Activated effector memory CD4-positive, alpha-beta T cell treated with anti-CD3 and anti-CD28 coated beads, Interleukin-2, amount 50 U/mL, for 16 hours (primary cell): ENCODE results near the gene PGGHG.

Experiments
- DNase-seq: peaks from one replicate; pipeline ENCODE4 v3.0.0-alpha.2; 2020

Gene PGGHG

GRCh38 chr11:288478-289397 lies at the start of gene PGGHG:
TSS of gene PGGHG (plus strand) at chr11:289126. CDS start at chr11:289817, 691 bp downstream.
- peak; percentile 88 for DNase-seq

DNA sequence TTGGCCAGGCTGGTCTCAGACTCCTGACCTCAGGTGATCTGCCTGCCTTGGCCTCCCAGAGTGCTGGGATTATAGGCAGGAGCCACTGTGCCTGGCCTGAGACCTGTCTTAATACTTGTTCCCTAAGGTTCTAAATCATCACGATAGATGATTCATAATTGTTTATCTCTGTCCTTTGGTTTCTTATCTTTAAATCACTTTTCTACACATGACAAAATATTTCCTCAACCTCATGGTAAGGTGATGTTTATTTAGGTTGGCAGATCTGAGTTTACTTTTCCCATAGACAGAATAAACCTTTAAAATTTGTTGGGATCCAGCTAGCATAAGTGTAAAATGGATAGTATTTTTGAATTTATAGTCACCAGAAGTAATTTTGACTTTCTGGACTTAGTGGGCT lies 48.6 kb upstream of the PGGHG start:
- no peak for DNase-seq

GRCh38 chr11:241634-242033 lies 47.3 kb upstream of the PGGHG start:
- DNase-seq: no peak

- DNase-seq: no peak
These were observed 44.5 kb upstream of the PGGHG start for GRCh38 chr11:244376-244775.

DNA sequence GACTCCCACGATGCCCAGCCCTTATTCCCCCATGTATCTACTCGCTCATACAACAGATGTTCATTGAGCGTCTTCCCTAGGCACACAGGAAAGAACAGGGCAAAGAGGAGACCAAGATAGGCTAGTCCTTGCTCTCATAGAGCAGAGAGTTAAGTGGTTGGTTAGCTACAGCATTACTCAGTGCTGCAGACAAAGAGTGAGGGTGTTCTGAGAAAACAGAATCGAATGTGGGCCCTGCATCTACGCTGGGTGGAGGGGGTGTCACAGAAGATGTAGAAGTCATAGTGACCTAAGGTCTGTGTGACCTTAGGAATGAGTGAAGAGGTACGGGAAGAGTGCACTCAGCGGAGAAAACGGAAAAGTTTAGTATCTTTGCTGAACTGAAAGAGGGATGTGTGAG lies 39.9 kb upstream of the PGGHG start:
- no peak for DNase-seq

DNA sequence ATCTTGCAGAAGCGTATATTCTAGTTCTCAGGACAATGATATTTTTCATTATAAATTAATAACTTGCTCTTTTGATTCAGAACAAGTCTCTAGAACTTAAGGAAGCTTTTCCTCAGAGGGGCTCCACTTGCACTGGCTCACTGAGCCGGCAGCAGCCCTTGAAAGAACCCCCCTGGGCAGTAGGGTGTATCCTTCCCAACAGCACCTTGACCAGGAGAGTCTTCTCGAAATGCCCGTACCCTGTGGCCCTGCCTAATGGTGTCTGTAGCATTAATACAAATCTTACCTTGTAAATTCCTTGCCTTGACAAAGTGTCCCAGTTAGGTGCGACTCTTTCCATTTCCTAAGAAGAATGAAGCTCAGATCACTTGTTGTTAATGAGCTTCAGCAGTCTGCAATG lies 38.7 kb upstream of the PGGHG start:
- DNase-seq: no peak

DNA sequence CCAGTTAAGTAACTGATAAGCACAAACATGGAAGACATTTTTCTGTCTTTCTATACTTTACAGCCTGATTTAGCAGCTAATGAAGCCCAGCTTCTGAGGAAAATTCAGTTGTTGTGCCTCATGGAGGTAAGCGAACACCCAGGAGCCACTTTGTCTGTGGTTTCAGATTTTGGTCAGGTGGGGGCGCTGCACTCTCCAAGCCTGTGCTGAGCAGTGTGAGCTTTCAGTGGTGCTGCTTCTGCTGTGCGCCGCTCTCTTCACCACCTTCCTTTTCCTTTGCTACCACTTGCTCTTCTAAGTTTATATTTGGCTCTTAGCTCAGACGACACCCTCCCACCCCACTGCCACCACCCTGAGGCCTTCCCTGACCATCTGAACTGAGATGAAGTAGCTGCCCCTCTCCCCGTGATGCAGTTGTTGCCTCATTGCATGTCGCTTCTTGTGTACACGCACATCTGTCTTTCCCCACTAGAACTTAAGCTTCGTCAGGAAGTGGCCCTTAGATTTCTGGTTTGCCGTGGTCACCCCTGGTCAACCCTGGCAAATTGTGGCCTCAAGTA lies 38.1 kb upstream of the PGGHG start:
- peak; percentile 92 for DNase-seq

GRCh38 chr11:251550-251949 lies 37.4 kb upstream of the PGGHG start:
- DNase-seq: no peak

DNA sequence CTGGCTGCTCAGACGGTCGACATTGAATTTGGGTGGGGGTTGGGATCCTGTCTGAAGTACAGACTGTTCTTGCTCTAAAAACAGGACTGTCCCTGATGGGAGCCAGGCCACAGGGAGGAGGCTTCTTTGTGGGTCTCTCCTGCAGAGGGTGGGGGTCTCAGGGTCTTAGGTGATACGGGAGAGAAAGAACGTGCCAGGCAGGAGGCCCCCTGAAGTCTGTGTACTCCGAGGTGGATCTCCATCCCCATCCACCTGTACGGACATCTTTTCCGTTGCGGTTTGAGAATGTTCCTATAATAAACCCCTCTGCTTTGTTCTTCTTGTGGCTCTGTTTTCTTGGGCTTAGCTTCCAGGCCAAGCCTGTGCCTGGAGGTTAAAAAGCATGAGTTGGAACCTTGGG lies 36.3 kb upstream of the PGGHG start:
- no peak for DNase-seq

- no peak for DNase-seq
These were observed 35.6 kb upstream of the PGGHG start for GRCh38 chr11:253160-253885.

DNA sequence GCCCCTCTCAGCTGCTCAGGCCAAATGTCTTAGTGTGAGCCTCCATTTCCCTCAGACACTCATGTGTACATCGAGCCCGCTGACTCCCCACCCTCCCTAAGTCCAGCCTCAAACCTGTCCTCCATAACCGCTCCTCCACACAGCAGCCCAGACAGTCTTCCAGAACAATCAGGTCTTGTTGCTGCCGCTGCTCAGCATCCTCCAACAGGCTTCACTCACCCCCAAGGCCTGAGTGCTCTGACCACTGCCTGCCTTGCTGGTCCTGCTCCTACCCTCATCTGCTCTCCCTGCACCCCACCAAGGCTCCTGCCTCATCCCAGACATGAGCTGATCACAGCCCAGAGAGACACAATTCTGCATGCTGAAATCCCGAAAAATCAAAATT lies 35.0 kb upstream of the PGGHG start:
- no peak for DNase-seq

DNA sequence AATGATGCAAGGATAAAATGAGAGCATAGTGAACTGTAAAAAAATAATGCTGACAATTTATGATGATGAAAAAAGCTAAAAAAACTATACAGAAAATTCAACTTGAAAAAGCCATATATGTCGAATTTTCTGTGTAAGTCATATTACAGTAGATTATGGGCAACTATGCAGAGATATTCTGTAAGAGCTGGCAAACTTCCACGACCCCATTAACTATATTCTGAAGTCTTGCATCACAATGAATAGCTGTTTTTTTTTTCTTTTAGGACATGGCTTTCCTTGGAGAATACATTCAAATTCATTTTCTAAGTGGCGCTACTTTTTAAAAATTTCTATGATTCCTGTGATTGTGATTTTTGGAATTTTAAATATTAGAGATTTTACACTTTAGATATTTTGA lies 33.8 kb upstream of the PGGHG start:
- no peak for DNase-seq

DNA sequence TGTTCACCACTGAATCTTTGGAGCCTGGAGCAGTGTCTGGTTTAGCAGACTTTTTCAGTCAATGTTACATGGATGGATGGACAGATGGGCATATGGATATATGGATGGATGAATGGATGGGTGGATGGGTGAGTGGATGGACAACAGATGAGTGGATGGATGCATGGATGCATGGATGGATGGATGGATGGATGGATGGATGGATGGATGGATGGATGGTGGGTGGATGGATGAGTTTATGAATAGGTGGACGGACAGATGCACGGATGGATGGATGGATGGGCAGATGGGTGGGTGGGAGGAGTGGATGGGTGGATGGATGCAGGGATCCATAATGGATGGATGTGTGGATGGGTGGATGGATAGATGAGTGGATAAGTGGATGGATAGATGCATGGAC lies 33.1 kb upstream of the PGGHG start:
- DNase-seq: no peak

DNA sequence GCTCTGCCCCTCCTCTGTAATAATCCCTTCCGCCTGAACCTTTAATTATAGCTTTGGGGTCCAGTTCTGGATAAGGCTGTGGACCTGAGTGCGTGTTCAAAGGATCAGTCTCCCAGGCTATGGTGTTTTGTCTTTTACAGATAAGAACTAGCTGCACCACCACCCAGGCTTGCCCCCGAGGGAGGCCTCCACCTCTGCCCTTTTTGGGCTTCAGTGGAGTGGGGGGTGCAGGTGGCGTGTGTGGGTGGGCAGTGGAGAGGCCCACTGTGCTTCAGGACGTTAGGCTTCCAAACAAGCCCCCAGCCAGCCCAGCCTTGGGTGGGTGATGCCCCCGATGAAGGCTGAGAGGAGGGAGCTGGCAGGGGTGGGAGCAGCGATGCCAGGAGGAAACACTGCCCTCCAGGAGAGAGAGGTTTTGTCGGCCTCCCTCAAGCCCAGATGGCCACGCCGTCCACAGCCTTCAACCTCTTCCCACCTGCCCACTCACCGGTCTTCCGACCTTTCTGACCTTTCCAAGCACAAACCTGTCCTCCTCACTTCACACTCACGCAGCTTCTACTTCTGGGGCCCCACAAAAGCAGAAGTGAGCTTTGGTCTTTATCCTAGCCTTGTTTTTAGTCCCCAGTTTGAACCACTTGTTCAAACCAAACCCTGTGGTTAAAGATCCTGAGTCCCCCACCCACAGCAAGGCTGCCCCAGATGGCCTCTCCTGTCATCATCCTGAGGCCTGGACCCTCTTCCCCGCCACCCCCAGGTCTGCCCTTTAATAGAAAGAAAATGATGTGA lies 31.8 kb upstream of the PGGHG start:
- no peak for DNase-seq

DNA sequence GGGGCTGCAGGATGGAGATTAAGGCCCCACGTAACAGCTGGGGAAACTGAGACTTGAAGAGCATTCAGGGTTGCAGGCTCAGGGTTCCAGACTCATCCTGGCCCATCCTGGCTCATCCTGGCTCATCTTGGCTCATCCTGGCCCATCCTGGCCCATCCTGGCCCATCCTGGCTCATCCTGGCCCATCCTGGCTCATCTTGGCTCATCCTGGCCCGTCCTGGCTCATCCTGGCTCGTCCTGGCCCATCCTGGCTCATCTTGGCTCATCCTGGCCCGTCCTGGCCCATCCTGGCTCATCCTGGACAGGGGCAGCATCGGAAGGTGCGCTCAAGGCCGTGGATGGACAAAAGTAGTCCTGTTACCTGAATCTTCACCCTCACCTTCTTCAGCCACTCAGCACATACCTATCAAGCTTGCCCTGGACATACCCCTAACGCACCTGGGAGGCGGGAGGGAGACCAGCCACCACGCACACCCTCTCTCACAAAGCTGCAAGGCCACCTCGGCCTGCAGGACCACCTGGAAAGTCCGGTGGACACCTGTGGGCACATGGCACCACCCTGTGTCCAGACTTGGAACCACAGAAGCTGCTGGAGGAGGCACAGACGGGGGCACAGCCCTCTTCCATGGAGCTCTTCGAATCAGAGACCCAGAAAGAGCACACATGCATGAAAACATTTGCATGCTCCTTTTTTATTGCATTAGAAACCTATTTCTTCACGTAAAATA lies 31.0 kb upstream of the PGGHG start:
- no peak for DNase-seq

DNA sequence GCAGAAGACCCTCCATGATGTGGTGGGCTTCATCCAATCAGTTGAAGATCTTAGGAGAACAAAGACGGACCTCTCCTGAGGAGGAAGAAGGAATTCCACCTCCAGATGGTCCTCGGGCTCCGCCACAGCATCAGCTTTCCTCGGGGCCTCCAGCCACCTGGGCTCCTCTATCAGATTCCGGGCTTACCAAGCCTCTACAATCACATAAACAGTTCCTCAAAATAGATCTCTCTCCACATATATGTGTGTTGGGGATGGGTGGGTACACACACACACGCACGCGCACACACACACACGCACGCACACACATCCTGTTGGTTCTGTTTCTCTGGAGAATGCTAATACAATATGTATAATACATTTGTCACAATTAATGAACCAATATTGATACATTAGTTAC lies 29.5 kb upstream of the PGGHG start:
- no peak for DNase-seq

DNA sequence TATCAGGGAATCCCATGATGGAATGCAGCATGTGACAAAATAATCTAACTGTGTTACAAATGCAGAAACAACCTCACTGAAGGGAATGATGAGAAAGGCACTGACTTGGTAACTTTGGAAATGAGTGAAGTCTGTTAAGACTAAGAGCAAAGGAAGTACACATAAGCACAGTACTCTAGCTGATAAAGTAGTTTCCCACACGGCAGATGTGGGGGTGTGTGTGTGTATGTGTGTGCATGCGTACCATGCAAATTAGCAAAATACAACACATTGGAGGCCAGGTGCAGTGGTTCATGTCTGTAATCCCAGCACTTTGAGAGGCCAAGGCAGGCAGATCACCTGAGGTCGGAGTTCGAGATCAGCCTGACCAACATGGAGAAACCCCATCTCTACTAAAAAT lies 27.3 kb upstream of the PGGHG start:
- no peak for DNase-seq

- peak; percentile 76 for DNase-seq
These were observed 22.1 kb upstream of the PGGHG start for GRCh38 chr11:266676-267439.

DNA sequence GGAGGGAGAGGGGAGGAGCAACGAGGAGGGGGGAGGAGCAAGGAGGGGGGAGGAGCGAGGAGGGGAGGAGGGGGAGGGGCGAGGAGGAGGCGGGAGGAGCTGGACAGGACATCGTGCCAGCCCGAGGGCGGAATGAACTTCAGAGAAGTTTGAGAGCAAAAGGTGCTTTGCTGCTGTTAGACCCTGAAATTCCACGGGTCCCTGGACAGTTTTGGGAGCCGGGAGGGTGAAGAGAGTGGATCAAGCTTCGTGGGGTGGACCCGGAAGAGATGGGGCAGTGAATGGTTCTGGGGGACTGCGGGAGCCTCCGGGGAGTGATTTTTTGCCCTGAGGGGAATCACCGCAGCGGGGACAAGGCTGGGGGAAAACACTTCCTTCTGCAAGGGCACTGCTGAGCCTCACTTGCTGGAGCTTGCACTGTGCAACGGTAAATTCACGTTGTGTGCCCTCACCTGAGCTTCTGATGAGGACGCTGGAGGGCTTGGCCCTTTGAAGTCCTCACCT lies 21.4 kb upstream of the PGGHG start:
- DNase-seq: peak; percentile 85

DNA sequence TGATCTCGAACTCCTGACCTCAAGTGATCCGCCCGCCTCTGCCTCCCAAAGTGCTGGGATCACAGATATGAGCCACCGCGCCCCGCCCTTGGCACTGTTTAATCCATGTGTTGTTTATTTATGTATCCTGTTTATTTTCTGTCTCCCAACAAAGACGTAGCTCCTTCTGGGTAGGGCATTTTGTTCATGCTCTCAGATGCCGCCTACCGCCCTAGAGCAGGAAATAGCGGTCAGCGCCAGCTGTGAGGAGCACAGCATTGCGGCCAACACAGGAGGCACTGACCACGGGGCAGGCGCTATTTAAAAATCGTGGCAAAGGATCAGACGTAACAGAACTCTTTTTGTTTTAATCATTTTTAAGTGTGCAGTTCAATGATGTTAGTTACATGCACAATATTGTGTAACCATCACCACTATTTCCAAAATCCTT lies 20.2 kb upstream of the PGGHG start:
- DNase-seq: peak; percentile 83

GRCh38 chr11:269146-269890 lies 19.6 kb upstream of the PGGHG start:
- DNase-seq: peak; percentile 82
